Ramos (cell line): ENCODE measurements around the gene C3orf62.
"Not testable (repeated sequence)": the region's sequence is repeated elsewhere in the genome, so short reads cannot be mapped to it uniquely, and the experiment has no call there.

ENCODE experiments used
- in situ Hi-C: fragments of 300-500 bp; cut with MboI; formaldehyde crosslinking; loops from one replicate; pipeline ENCODE4 v1.14.3; 2022; ENCODE audit warnings: low sequenced_read_pairs; ENCODE audit not compliant: unreplicated experiment

The C3orf62 gene

DNA sequence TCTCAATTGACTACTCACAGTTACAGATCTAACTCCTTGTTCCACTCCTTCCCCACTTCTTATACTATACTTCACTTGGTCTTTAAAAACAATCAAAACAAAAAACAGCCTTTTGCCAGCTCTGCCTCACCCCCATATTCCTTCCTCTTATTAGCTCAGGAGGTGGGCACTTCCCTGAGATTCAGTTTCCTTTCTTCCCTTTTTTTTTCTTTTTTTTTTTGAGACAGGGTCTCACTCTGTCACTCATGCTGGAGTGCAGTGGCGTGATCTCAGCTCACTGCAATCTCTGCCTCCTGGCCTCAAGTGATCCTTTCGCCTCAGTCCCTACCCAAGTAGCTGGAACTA, 6.9 kb downstream of the C3orf62 start:
- in situ Hi-C loops, result no loop called here

GRCh38 chr3:49269443-49270155, 7.4 kb downstream of the C3orf62 start:
- in situ Hi-C loops, result no loop called here

- in situ Hi-C loops, result no loop called here
These were observed 10.5 kb downstream of the C3orf62 start for GRCh38 chr3:49266410-49267095.

DNA sequence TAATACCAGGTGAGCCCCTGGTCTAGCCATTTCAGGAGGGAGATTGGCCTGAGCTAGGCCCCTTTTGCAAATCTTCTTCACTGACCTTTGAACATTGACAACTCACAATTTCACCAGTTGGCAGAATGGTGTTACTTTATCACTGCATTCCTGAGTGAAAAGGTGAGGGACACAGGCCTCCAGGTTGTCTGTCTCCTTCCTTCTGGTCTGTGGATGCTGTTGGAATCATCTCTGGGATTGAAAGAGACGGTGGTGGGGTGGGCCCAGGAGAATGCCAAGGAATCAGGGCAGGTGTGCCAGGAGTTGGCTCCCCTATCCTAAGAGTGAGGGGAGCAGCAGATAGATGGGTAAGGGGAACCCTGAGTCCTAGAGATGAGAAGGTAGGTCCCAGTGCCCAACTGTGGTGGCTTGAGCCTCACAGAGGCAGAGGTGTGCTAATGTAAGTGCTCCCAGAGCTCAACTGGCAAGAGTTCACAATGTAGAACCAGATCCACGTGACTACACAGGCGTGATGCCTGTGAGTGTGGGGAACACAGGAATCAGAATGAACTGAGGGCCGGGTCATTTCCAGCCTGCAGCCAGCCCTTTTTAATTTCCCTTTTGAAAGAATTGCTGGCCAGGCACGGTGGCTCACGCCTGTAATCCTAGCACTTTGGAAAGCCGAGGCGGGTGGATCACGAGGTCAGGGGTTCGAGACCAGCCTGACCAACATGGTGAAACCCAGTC, 11.2 kb downstream of the C3orf62 start:
- in situ Hi-C loops, result no loop called here

- in situ Hi-C loops, result no loop called here
These were observed 13.7 kb downstream of the C3orf62 start for GRCh38 chr3:49263159-49263889.

GRCh38 chr3:49260806-49261324, 16.2 kb downstream of the C3orf62 start:
- in situ Hi-C loops, result no loop called here

GRCh38 chr3:49257187-49257586, 19.8 kb downstream of the C3orf62 start:
- in situ Hi-C loops, result no loop called here

- in situ Hi-C loops, result no loop called here
These were observed 21.1 kb downstream of the C3orf62 start for GRCh38 chr3:49255718-49256511.

DNA sequence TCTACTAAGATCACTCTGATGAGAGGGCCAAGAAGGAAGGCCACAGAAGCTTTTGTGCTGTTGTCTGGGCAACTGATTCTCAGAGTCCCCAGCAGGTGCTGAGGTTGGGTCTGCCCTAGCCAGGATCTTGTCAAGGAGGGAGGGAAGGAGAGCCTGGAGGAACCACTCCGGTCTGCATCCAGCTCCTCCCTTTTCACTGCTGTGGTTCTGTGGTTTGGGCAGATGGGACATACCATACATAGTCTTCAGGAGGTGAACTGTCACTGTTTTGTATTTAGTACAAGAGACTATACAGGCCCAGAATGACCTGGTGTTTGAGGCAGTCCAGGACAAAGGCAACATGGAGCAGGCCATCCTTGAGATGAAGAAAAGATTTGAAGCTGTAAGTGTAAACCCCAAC, 21.9 kb downstream of the C3orf62 start:
- in situ Hi-C loops, result no loop called here

DNA sequence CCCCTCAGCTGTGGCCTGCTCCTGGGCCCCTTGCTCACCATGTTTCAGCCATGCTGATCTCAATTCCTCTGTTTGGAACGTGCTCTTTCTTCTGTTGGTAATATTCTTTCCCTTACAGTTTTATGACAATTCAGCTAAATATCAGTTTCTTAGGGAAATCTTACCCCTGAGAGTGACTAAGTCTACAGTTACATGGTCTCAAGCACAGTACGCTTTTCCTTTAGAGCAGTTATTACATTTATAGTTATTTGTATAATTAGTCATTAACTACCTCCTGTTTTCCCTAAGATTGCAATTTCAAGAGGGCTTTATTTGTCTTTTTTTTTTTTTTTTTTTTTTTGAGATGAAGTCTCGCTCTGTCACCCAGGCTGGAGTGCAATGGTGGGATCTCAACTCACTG, 23.5 kb downstream of the C3orf62 start:
- in situ Hi-C loops, result no loop called here

GRCh38 chr3:49248840-49249227, 28.2 kb downstream of the C3orf62 start:
- in situ Hi-C loops, result no loop called here

DNA sequence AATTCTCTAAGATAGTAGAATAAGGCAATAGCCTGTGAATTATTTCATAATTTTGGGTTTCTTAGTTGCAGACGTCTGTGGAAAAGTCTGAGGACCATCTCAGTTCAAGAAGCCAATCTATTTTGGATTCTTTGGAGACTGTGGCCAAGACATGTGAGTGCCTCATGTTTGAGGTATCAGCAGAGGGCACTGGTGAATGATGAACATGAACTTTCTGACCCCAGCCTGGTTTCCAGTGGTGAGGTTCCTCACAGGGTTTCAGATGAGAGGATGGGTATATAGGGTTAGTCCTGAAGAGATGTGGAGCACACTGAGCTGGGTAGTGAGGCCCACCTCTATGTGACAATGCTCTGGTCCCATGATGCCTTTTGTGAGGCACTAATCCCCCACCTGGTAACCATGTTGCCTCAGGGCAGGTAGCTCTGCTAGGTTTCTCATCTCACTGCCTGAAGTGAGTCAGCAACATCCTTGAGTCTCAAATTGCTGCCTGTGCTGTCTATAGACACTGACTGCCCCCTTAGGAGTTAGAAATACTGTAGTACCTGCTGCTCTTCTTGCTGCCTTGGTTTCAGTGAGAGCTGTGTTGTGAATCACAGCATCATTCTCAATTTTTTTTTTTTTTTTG, 32.3 kb downstream of the C3orf62 start:
- in situ Hi-C loops, result no loop called here

GRCh38 chr3:49240091-49240490, 36.9 kb downstream of the C3orf62 start:
- in situ Hi-C loops, result not testable (repeated sequence)

GRCh38 chr3:49238274-49239127, 38.5 kb downstream of the C3orf62 start:
- in situ Hi-C loops, result no loop called here

DNA sequence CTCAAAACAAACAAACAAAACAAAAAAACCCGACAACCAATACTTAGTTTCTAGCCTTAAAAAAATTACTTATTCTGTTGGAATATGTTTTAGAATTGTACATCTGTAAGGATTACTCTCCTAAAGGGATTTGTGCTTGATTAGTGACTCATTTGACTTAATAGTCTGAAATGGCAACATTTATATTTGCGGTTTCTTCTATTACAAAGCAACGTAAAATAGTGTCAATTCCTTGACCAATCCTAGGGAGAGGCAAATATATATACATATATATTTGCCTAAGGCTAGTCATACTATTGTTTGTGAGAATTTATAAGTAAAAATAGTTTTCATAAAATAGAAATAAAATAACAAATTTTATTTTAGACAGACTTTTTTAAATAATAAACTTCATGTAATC, 39.7 kb downstream of the C3orf62 start:
- in situ Hi-C loops, result no loop called here

GRCh38 chr3:49236226-49236625, 40.8 kb downstream of the C3orf62 start:
- in situ Hi-C loops, result no loop called here

DNA sequence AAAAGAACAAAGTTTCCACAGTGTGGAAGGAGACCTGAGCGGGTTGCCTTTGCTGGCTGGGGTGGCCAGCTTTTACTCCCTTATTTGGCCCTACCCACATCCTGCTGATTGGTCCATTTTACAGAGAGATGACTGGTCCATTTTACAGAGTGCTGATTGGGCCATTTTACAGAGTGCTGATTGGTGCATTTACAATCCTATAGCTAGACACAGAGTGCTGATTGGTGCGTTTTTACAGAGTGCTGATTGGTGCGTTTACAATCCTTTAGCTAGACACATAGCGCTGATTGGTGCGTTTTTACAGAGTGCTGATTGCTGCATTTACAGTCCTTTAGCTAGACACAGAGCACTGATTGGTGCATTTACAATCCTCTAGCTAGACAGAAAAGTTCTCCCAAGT, 48.2 kb downstream of the C3orf62 start:
- in situ Hi-C loops, result not testable (repeated sequence)

DNA sequence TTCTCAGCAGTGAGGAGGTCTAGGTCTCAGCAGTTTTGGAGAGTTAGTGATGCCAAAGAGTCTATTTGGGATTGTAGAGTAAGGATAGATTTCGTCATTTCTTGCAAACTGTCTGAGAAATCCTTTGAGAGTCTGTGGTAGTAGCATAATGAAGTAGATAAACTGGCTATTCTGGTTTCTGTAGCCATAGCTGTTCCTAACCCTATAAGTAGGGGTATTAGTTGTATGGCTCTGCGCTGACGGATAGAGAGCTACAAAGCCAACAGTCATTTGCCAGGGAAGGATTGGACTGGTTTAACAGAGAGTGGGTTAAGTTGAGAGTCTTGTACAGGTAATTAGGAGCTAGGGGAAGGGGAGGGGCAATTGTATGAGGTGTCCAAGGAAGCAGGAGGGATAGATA, 55.0 kb downstream of the C3orf62 start:
- in situ Hi-C loops, result no loop called here
